ENCODE data around the gene ATP8A1.
"Not testable (repeated sequence)": the region's sequence is repeated elsewhere in the genome, so short reads cannot be mapped to it uniquely, and the experiment has no call there.

Gene ATP8A1

DNA sequence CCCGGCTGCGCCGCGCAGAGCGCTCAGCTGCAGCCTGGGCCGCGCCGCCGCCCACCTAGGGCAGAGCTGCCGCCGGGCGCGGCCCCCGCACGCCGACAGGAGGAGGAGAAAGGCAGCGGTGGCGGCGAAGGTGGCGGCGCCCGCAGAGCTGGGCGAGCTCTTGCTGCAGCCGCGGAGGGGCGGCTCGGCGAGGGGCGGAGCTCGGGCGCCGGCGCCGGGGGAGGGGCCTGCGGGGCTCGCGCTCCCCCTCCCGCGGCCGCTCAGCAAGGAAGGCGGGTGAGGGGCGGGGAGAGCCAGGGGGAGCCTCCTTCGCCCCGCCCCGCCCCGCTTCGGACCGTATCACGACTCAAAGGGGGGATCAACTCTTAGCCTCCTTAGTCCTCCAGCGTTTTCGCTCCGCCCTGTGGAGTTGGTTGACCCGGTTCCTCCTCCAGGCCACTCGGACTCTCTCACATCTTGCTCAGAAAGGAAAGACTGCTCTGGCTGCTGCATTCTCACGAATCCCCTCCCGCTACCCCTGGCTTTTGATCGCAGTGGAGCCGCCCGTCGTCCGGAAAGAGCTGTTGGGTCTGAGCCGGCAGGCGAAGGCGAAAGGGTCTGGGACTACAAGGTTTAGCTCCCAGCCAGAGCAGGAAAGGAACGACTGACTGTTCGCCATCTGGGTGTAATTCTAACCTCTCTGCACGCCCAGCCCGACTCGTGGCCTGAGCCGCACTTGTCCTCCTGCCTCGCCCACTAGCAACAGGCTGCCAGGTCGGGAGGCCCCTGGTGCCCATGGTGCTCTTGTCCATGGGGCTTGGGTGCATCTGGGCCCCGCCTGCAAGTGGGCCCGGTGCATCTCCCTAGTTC, at the start of gene ATP8A1:
ATP8A1 (minus strand) TSS at position 162 of the 849 bp plus-strand sequence. CDS start 232 bp downstream, outside the sequence.
- peak; percentile 86 for DNase-seq (ENCODE audit: low spot score)

GRCh38 chr4:42706086-42706485, 49.2 kb upstream of the ATP8A1 start:
- no peak for DNase-seq (ENCODE audit: low spot score)

- DNase-seq (ENCODE audit: low spot score): no peak
Measured at GRCh38 chr4:42703813-42704212, 46.9 kb upstream of the ATP8A1 start.

GRCh38 chr4:42702895-42703294, 46.0 kb upstream of the ATP8A1 start:
- no peak for DNase-seq (ENCODE audit: low spot score)

DNA sequence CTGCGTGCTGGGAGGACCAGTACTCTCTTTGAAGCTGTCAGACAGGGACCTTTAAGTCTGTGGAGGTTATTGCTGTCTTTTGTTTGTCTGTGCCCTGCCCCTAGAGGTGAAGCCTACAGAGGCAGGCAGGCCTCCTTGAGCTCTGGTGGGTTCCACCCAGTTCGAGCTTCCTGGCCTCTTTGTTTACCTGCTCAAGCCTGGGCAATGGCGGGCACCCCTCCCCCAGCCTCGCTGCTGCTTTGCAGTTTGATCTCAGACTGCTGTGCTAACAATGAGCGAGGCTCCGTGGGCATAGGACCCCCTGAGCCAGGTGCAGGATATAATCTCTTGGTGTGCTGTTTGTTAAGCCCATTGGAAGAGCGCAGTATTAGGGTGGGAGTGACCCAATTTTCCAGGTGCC, 44.9 kb upstream of the ATP8A1 start:
- DNase-seq (ENCODE audit: low spot score): not testable (repeated sequence)

- no peak for DNase-seq (ENCODE audit: low spot score)
Measured at GRCh38 chr4:42690537-42690936, 33.6 kb upstream of the ATP8A1 start.

GRCh38 chr4:42683393-42683792, 26.5 kb upstream of the ATP8A1 start:
- no peak for DNase-seq (ENCODE audit: low spot score)

GRCh38 chr4:42678512-42678911, 21.6 kb upstream of the ATP8A1 start:
- DNase-seq (ENCODE audit: low spot score): no peak

- DNase-seq (ENCODE audit: low spot score): no peak
Measured at GRCh38 chr4:42676066-42676951, 19.4 kb upstream of the ATP8A1 start.

DNA sequence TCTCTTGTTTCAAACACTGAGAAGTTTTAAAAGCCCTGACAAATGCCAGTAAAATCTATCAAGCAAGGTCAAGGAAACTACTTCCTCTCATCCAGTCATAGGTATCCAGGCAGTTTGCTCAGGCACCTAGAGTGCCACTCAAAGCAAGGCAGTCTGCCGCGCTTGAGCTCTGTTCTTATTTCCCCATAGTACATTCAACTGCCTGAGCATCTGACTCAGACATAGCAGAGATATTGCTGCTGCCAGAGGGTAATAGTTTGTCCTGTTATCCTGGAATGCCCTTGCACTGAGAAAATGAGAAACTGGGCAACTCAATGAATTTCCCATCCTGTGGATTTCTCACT, 16.1 kb upstream of the ATP8A1 start:
- peak; percentile 6 for DNase-seq (ENCODE audit: low spot score)

DNA sequence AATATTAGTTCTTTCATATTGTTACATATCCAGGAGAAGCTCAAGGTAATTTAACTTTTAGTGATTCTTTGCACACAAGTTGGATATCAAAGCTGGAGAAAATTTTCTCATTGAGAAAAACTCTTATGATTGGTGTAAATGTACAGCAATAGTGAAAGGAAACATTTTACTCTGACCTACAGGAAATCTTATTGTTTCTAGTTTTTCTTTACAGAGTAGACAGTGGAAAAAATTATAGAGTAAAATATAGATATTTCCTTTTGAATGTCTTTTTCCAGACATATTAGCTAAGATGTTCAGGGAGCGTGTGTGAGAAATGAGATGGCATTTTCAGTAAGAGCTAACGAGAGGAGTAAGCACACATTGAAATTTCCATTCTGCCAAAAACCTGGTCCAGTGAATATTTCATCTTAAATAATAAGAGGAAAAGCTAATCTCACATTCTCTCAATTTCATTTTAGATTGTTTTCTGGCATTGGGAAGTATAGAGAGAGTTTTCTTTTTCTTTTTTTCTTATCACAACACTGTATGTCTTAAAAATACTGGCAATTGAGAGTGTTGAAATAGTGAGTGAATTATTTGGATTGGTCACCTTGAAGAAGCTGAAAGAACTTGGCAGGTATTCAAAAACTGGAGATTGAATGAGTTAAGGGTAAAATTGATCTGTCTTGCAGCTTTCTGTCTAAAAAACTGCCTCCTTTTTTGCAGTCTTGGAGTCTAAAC, 15.6 kb upstream of the ATP8A1 start:
- peak; percentile 3 for DNase-seq (ENCODE audit: low spot score)

- peak; percentile 58 for DNase-seq (ENCODE audit: low spot score)
Measured at GRCh38 chr4:42671431-42672194, 14.7 kb upstream of the ATP8A1 start.

DNA sequence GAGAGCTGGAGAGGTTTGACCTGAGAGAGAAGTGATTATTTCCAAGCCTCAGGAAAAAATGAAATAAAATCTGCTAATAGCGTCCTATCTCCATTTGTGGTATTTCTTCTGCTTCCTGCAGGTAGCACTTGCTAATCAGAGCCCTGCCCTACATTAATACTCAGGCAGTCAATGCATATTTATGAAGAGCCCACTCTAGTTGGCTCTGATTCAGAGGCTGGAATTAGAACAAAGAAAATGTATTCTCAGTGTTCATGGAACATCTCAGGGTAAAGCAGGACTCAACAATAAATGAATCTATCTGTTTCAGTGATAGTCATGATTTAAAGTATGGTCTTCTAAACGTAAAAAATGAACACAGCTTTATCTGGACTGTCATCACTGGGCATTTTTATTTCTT, 1.4 kb upstream of the ATP8A1 start:
- no peak for DNase-seq (ENCODE audit: low spot score)

GRCh38 chr4:42656679-42656943, 294 bp downstream of the ATP8A1 start:
- no peak for DNase-seq (ENCODE audit: low spot score)

GRCh38 chr4:42655921-42656678, 805 bp downstream of the ATP8A1 start:
- DNase-seq (ENCODE audit: low spot score): no peak

DNA sequence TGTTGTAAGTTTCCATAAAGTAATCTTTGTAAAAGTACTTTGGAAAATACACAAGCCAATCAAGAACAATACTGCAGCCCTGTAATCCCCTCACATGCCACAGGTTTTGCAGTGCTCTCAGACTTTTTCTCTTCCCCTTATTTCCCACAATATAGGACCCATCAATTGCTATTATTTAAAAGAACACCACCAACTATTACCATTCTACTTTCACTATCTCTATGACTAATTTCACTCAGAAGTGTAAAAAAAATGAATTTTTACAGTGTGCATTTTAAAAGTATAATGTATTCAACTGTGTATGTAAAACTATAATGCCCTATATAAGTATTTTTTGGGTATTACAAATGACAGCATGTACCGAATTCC, 1.7 kb downstream of the ATP8A1 start:
- no peak for DNase-seq (ENCODE audit: low spot score)

- DNase-seq (ENCODE audit: low spot score): peak; percentile 51
Measured at GRCh38 chr4:42654631-42655268, 2.2 kb downstream of the ATP8A1 start.

DNA sequence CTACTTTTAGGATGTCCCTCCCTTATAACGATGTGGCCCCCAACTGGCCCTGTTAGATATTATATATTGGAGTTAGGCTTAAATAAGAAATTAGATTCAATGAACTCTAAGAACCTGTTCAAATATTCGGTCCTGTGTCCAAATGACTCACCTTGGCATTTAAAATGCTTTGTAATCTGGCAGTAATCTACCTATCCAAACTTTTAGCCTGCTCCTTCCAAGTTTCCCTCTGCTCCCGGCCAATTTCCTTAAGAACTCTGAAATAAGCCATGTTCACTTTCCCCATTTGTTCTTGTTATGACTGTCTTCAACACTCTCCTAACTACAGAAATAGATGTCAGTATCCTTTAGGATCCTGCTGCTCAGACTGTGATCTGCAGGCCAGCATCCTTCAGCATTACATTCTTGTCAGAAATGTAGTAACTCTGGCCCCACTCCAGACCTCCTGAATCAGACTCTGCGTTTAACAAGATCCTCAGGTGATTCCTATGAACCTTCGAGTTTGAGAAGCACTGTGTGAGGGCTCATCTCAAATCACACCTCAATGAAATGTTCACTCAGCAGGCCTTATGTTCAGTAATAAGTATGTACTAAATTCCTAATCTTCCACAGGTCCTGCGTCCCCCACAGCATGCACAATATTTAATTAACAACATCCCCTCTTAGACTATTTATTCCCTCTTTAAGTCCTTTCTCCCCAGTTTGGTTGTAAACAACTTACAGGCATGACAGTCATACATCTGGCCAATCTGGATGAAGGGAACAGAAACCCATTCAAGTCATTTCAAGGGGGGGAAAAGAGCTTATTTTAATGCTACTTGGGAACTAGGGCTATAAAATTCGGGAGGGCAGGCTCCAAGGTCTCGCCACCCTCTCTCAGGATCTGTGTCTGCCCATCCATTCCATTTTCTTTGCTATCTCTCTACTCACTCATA, 3.0 kb downstream of the ATP8A1 start:
- DNase-seq (ENCODE audit: low spot score): no peak

GRCh38 chr4:42652529-42653231, 4.2 kb downstream of the ATP8A1 start:
- not testable (repeated sequence) for DNase-seq (ENCODE audit: low spot score)

Measured in activated CD4-positive, alpha-beta T cell treated with anti-CD3 and anti-CD28 coated beads, Interleukin-2, Interleukin-4, amounts not matched to agents 100 ng/mL and 50 ng/mL, durations not matched to agents 16 hours and 8 hours (primary cell).